SK-N-SH treated with all-trans-retinoic acid at 6 μM for 48 hours (cell line): Measurements from ENCODE around the gene DTHD1.

ENCODE experiments used
- ARNTL ChIP-seq: fragments of 450-650 bp; formaldehyde crosslinking; IDR thresholded peaks from 2 replicates; pipeline ENCODE4 v1.5.0; 2020; ENCODE audit warnings: low read depth, mild to moderate bottlenecking, moderate library complexity, borderline replicate concordance
- BACH2 ChIP-seq: fragments of 250-450 bp; sonication (Bioruptor Pico); IDR thresholded peaks from 2 replicates; pipeline ENCODE4 v1.9.0; 2021; ENCODE audit warnings: mild to moderate bottlenecking, borderline replicate concordance
- CSRNP3 ChIP-seq: fragments of 250-450 bp; sonication (Bioruptor Pico); IDR thresholded peaks from 2 replicates; pipeline ENCODE4 v1.5.1; 2021; ENCODE audit warnings: mild to moderate bottlenecking, moderate library complexity
- ISL1 ChIP-seq: fragments of 250-450 bp; sonication (Bioruptor Pico); IDR thresholded peaks from 2 replicates; pipeline ENCODE4 v2.1.2; 2022; ENCODE audit warnings: mild to moderate bottlenecking, moderate library complexity
- OSR1 ChIP-seq: fragments of 250-450 bp; sonication (Bioruptor Pico); IDR thresholded peaks from 2 replicates; pipeline ENCODE4 v1.8.0; 2022; ENCODE audit warnings: moderate library complexity, mild to moderate bottlenecking, inconsistent platforms
- RARB ChIP-seq: fragments of 250-450 bp; sonication (Bioruptor Pico); IDR thresholded peaks from 2 replicates; pipeline ENCODE4 v1.8.0; 2021; ENCODE audit warnings: mild to moderate bottlenecking, moderate library complexity
- TCF4 ChIP-seq: fragments of 250-450 bp; sonication (Bioruptor Pico); IDR thresholded peaks from 2 replicates; pipeline ENCODE4 v1.8.0; 2021; ENCODE audit warnings: mild to moderate bottlenecking, moderate library complexity, borderline replicate concordance
- TOX ChIP-seq: fragments of 250-450 bp; sonication (Bioruptor Pico); IDR thresholded peaks from 2 replicates; pipeline ENCODE4 v1.8.0; 2021; ENCODE audit warnings: mild to moderate bottlenecking, moderate library complexity, borderline replicate concordance
- ZNF565 ChIP-seq: fragments of 450-650 bp; formaldehyde crosslinking; conservative IDR thresholded peaks from 2 replicates; pipeline ENCODE4 v1.5.0; 2020; ENCODE audit warnings: low read depth, mild to moderate bottlenecking, moderate library complexity
- TF ChIP-seq, protein P1 (sequence below): fragments of 250-450 bp; sonication (Bioruptor Pico); IDR thresholded peaks from 2 replicates; pipeline ENCODE4 v1.8.0; 2020; ENCODE audit warnings: mild to moderate bottlenecking, moderate library complexity, borderline replicate concordance
- TF ChIP-seq, protein P2 (sequence below): fragments of 250-450 bp; sonication (Bioruptor Pico); IDR thresholded peaks from 2 replicates; pipeline ENCODE4 v1.5.0; 2020; ENCODE audit warnings: mild to moderate bottlenecking, moderate library complexity
- TF ChIP-seq, protein P3 (sequence below): fragments of 250-450 bp; sonication (Bioruptor Pico); IDR thresholded peaks from 2 replicates; pipeline ENCODE4 v1.5.1; 2020; ENCODE audit warnings: low read depth, mild to moderate bottlenecking, moderate library complexity

DNA sequence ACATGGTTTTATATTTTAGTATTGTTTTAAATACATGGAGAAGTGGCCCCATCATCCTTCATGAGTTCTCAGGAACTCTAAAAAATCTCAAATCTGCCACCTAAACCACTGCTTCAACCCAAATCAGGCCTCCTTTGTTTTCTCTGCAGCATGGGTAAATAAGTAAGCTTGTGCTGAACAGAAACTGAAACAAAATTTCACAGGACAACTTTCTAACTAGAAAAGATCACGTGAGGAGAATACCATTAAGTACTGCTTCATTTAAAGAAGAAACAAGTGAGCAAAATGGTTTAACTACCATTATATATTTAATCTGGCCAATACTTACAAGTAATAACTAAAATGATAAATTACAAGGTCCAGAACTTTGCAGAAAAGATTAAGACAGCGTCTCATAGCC is 39.6 kb upstream of the DTHD1 start:
- TF ChIP-seq, protein P1, sequence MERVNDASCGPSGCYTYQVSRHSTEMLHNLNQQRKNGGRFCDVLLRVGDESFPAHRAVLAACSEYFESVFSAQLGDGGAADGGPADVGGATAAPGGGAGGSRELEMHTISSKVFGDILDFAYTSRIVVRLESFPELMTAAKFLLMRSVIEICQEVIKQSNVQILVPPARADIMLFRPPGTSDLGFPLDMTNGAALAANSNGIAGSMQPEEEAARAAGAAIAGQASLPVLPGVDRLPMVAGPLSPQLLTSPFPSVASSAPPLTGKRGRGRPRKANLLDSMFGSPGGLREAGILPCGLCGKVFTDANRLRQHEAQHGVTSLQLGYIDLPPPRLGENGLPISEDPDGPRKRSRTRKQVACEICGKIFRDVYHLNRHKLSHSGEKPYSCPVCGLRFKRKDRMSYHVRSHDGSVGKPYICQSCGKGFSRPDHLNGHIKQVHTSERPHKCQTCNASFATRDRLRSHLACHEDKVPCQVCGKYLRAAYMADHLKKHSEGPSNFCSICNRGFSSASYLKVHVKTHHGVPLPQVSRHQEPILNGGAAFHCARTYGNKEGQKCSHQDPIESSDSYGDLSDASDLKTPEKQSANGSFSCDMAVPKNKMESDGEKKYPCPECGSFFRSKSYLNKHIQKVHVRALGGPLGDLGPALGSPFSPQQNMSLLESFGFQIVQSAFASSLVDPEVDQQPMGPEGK (CRISPR knock-in tag): no peak
- TF ChIP-seq CSRNP3 (CRISPR knock-in tag) (no peak), ISL1 (CRISPR knock-in tag) (no peak), ARNTL (CRISPR knock-in tag) (no peak), OSR1 (CRISPR knock-in tag) (no peak), TOX (CRISPR knock-in tag) (no peak), ZNF565 (CRISPR knock-in tag) (no peak), BACH2 (CRISPR knock-in tag) (no peak), RARB (CRISPR knock-in tag) (no peak), TCF4 (CRISPR knock-in tag) (no peak)
- TF ChIP-seq, protein P2, sequence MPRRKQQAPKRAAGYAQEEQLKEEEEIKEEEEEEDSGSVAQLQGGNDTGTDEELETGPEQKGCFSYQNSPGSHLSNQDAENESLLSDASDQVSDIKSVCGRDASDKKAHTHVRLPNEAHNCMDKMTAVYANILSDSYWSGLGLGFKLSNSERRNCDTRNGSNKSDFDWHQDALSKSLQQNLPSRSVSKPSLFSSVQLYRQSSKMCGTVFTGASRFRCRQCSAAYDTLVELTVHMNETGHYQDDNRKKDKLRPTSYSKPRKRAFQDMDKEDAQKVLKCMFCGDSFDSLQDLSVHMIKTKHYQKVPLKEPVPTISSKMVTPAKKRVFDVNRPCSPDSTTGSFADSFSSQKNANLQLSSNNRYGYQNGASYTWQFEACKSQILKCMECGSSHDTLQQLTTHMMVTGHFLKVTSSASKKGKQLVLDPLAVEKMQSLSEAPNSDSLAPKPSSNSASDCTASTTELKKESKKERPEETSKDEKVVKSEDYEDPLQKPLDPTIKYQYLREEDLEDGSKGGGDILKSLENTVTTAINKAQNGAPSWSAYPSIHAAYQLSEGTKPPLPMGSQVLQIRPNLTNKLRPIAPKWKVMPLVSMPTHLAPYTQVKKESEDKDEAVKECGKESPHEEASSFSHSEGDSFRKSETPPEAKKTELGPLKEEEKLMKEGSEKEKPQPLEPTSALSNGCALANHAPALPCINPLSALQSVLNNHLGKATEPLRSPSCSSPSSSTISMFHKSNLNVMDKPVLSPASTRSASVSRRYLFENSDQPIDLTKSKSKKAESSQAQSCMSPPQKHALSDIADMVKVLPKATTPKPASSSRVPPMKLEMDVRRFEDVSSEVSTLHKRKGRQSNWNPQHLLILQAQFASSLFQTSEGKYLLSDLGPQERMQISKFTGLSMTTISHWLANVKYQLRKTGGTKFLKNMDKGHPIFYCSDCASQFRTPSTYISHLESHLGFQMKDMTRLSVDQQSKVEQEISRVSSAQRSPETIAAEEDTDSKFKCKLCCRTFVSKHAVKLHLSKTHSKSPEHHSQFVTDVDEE (CRISPR knock-in tag): no peak
- TF ChIP-seq, protein P3, sequence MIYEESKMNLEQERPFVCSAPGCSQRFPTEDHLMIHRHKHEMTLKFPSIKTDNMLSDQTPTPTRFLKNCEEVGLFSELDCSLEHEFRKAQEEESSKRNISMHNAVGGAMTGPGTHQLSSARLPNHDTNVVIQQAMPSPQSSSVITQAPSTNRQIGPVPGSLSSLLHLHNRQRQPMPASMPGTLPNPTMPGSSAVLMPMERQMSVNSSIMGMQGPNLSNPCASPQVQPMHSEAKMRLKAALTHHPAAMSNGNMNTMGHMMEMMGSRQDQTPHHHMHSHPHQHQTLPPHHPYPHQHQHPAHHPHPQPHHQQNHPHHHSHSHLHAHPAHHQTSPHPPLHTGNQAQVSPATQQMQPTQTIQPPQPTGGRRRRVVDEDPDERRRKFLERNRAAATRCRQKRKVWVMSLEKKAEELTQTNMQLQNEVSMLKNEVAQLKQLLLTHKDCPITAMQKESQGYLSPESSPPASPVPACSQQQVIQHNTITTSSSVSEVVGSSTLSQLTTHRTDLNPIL (CRISPR knock-in tag): no peak
